Thyroid gland (tissue), 4 donors: Measurements from ENCODE around the gene SUGCT.

ENCODE experiments used
- POLR2A ChIP-seq, 2 donors: fragments of 450-650 bp; IDR thresholded peaks; one replicate each; pipeline ENCODE4 v1.6.1; 2017; ENCODE audit warnings: antibody characterized with exemption in 2 of 2, mild to moderate bottlenecking in 2 of 2, moderate library complexity in 1 of 2
- TF ChIP-seq, protein P1 (sequence below), 6 experiments: fragments of 200-600 bp in 3 of 6; fragments of 450-650 bp in 3 of 6; sonication (generic) in 3 of 6; IDR thresholded peaks; one replicate each; pipeline ENCODE4 v1.5.1; 2016 to 2019; ENCODE audit warnings: antibody characterized with exemption in 6 of 6, mild to moderate bottlenecking in 2 of 6, inconsistent platforms in 1 of 6, moderate library complexity in 1 of 6

DNA sequence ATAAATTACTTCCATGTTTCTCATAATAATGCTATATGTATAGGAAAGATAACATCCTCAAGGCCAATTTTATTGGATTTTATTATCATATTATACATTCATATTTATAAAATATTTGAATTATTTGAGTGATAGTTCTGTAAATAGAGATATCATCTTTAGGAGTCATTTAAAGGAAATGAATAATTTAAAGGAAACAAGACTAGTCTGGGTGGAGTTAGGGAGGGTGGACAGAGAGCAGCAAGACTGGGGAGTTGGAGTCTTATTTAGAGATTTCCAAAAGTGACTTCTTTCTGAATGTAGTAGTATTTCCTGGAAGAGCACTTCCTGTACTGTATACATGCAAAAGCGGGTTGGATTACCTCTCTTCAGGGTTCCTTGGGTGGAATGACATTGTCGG, 342.3 kb downstream of the SUGCT start:
- TF ChIP-seq, protein P1, sequence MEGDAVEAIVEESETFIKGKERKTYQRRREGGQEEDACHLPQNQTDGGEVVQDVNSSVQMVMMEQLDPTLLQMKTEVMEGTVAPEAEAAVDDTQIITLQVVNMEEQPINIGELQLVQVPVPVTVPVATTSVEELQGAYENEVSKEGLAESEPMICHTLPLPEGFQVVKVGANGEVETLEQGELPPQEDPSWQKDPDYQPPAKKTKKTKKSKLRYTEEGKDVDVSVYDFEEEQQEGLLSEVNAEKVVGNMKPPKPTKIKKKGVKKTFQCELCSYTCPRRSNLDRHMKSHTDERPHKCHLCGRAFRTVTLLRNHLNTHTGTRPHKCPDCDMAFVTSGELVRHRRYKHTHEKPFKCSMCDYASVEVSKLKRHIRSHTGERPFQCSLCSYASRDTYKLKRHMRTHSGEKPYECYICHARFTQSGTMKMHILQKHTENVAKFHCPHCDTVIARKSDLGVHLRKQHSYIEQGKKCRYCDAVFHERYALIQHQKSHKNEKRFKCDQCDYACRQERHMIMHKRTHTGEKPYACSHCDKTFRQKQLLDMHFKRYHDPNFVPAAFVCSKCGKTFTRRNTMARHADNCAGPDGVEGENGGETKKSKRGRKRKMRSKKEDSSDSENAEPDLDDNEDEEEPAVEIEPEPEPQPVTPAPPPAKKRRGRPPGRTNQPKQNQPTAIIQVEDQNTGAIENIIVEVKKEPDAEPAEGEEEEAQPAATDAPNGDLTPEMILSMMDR (IDR thresholded peaks at IDR 0.05), result no peak
- no peak for TF ChIP-seq POLR2A (IDR thresholded peaks at IDR 0.05)
